Measurements from ENCODE around the gene OR2V2.
"Not testable (repeated sequence)": the region's sequence is repeated elsewhere in the genome, so short reads cannot be mapped to it uniquely, and the experiment has no call there.

The OR2V2 gene

GRCh38 chr5:181158869-181159268 lies 11.5 kb downstream of the OR2V2 start:
- no peaks in the 10 kb centered on the region for H3K36me3 ChIP-seq (replicated peaks; ENCODE audit: low read depth, low read length)
- no peak overlapping the region for H3K27ac ChIP-seq (ENCODE audit: low read length)
- H3K4me2 ChIP-seq (ENCODE audit: low read length): peak overlapping the region; percentile 35
- no peaks in the 10 kb centered on the region for H4K20me1 ChIP-seq (ENCODE audit: insufficient read depth, low read length)
- no peaks in the 10 kb centered on the region for H3K9me3 ChIP-seq (ENCODE audit: insufficient read depth, low read length)
- H3K27me3 ChIP-seq (ENCODE audit: low read depth, low read length): no peaks in the 10 kb centered on the region
- no peak overlapping the region for H2AFZ ChIP-seq (ENCODE audit: low read depth, low read length)
- TF ChIP-seq CTCF (IDR thresholded peaks at IDR 0.05; ENCODE audit: low read depth, low read length) (no peak), EZH2phosphoT487 (IDR thresholded peaks at IDR 0.05; ENCODE audit: low read depth) (no peak)
- no peak overlapping the region for H3K9ac ChIP-seq (ENCODE audit: low read length)
- no peak overlapping the region for H3K4me3 ChIP-seq (ENCODE audit: low read length)
- no peaks in the 10 kb centered on the region for H3K79me2 ChIP-seq (ENCODE audit: low read length)
- H3K4me1 ChIP-seq (ENCODE audit: low read length): peaks cover 44% of the 10 kb centered on the region

DNA sequence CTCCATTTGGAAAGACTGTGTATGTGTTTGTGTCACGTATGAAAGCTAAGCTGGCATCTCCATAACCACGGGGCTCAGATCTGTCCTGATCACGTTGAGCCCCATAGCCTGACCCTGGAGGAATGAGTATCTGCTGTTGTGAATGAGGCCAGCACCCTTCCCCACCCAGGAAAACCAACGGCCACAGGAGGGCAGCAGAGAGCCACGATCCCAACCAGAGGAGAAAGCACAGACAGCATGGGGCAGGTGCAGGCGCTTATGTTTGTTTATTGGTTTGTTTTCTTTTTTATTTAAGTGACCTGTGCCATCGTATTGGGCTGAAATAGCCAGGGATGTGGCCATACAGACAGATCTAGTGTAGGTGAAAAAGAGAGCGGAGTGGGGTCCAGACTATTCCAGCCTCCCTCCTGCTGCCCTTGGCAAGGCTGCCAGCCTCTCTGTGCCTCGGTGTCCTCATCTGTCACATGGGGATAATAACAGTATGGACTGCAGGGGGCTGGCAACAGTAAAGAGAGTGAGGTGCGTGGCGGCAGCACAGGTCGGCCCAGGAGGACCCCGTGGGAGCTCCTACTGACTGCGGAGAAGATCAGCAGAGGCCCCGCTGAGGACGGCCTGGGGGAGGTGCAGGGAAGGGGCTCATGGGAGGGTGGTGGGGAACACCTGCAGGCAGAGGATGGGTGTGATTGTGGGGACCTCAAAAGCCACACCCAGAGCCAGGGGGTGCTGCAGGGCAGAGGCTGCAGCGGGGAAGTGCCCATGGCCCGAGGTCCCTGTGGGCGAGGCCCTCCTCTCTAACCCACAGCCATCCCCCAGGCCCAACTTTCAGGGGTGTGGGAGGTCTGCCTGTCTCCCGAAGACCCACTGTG lies 12.1 kb downstream of the OR2V2 start:
- Histone ChIP-seq H2AFZ (ENCODE audit: low read depth, low read length) (0 out of 2 replicates have a peak overlapping the region, but pooled peaks have one; percentile 72), H3K4me2 (ENCODE audit: low read length) (peak overlapping the region; percentile 100)
- TF ChIP-seq CTCF (IDR thresholded peaks at IDR 0.05; ENCODE audit: low read depth, low read length) (peak; percentile 88), EZH2phosphoT487 (IDR thresholded peaks at IDR 0.05; ENCODE audit: low read depth) (no peak)

DNA sequence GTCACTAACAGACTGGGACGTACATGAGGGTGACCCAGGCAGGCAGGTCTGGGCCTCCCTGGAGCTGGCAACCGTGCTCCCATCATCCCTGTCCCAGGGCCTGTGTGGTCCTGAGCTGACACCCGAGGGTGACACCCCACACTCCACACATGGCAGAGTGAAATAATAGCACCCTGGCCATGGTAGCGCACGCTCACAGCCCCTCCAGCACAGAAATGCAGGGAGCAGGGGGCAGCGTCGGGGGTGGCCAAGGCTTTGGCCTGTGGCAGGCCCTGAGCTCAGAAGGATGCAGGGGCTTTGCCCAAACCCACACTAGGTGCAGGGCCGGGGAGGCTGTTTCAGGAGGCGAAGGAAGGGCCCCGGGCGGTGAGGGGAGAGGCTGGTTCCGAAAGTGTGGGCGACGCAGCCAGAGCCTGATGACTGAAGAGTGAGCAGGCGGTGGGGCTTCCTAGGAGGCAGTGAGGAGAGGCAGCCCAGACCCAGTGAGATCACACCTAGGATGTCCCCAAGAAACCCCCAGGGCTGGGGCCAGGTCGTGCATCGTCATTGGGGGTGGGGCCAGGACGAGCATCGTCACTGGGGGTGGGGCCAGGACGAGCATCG lies 12.9 kb downstream of the OR2V2 start:
- Histone ChIP-seq H2AFZ (ENCODE audit: low read depth, low read length) (peak overlapping the region; percentile 72), H3K9ac (ENCODE audit: low read length) (peak overlapping the region; percentile 81), H3K4me2 (ENCODE audit: low read length) (peak overlapping the region; percentile 100), H3K27ac (ENCODE audit: low read length) (peak overlapping the region; percentile 85), H3K36me3 (replicated peaks; ENCODE audit: low read depth, low read length) (no peaks in the 10 kb centered on the region), H3K4me3 (ENCODE audit: low read length) (peak overlapping the region; percentile 88), H3K4me1 (ENCODE audit: low read length) (peaks cover 42% of the 10 kb centered on the region), H3K27me3 (ENCODE audit: low read depth, low read length) (no peaks in the 10 kb centered on the region), H3K79me2 (ENCODE audit: low read length) (no peaks in the 10 kb centered on the region), H3K9me3 (ENCODE audit: insufficient read depth, low read length) (no peaks in the 10 kb centered on the region), H4K20me1 (ENCODE audit: insufficient read depth, low read length) (no peaks in the 10 kb centered on the region)
- TF ChIP-seq CTCF (IDR thresholded peaks at IDR 0.05; ENCODE audit: low read depth, low read length): no peak
- no peak for TF ChIP-seq EZH2phosphoT487 (IDR thresholded peaks at IDR 0.05; ENCODE audit: low read depth)

More for the DNA sequence above, 12.1 kb downstream of the OR2V2 start:
- Histone ChIP-seq H3K79me2 (ENCODE audit: low read length) (no peaks in the 10 kb centered on the region), H3K27me3 (ENCODE audit: low read depth, low read length) (no peaks in the 10 kb centered on the region), H3K4me3 (ENCODE audit: low read length) (peak overlapping the region; percentile 88), H3K27ac (ENCODE audit: low read length) (peak overlapping the region; percentile 85), H3K36me3 (replicated peaks; ENCODE audit: low read depth, low read length) (no peaks in the 10 kb centered on the region), H4K20me1 (ENCODE audit: insufficient read depth, low read length) (no peaks in the 10 kb centered on the region), H3K4me1 (ENCODE audit: low read length) (peaks cover 42% of the 10 kb centered on the region), H3K9ac (ENCODE audit: low read length) (peak overlapping the region; percentile 81), H3K9me3 (ENCODE audit: insufficient read depth, low read length) (no peaks in the 10 kb centered on the region)

DNA sequence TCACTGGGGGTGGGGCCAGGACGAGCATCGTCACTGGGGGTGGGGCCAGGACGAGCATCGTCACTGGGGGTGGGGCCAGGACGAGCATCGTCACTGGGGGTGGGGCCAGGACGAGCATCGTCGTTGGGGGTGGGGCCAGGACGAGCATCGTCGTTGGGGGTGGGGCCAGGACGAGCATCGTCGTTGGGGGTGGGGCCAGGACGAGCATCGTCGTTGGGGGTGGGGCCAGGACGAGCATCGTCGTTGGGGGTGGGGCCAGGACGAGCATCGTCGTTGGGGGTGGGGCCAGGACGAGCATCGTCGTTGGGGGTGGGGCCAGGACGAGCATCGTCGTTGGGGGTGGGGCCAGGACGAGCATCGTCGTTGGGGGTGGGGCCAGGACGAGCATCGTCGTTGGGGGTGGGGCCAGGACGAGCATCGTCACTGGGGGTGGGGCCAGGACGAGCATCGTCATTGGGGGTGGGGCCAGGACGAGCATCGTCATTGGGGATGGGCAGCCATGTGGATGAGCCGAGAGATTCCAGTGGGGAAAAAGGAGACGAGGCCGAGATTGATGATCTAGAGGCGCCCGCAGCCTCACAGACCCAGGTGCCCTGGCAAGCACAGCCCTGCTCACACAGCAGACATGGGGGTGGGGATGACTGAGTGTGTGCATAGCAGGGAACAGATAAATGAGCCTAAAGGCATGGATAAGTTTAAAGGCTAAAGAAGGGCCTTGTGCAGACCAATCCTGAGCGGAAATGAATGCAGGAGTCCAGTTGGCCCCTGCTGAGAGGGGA lies 13.6 kb downstream of the OR2V2 start:
- H3K27me3 ChIP-seq (ENCODE audit: low read depth, low read length); H3K79me2 ChIP-seq (ENCODE audit: low read length); H4K20me1 ChIP-seq (ENCODE audit: insufficient read depth, low read length); H3K9me3 ChIP-seq (ENCODE audit: insufficient read depth, low read length); H3K36me3 ChIP-seq (replicated peaks; ENCODE audit: low read depth, low read length): not testable (repeated sequence)
- 0 out of 2 replicates have a peak overlapping the region, but pooled peaks have one; percentile 6 for H3K27ac ChIP-seq (ENCODE audit: low read length)
- peak overlapping the region; percentile 42 for H3K9ac ChIP-seq (ENCODE audit: low read length)
- H3K4me2 ChIP-seq (ENCODE audit: low read length): peak overlapping the region; percentile 79
- peak overlapping the region; percentile 77 for H3K4me3 ChIP-seq (ENCODE audit: low read length)
- H3K4me1 ChIP-seq (ENCODE audit: low read length): peaks cover 42% of the 10 kb centered on the region
- peak overlapping the region; percentile 27; the same call in 1 of the 2 replicates for H2AFZ ChIP-seq (ENCODE audit: low read depth, low read length)

All from OCI-LY3 (cell line).